ENCODE data around the gene PLEK.

GRCh38 chr2:68418855-68419254 is 53.8 kb downstream of the PLEK start:
- no peak for TF ChIP-seq POLR2AphosphoS5 (IDR thresholded peaks at IDR 0.05; ENCODE audit: low read depth, low read length)
- TF ChIP-seq EP300 (IDR thresholded peaks at IDR 0.05; ENCODE audit: low read depth in 2 of 2, low read length in 2 of 2) = no peak
- TF ChIP-seq EP300 (CRISPR knock-in tag; IDR thresholded peaks at IDR 0.05; ENCODE audit: borderline replicate concordance) = no peak
- TF ChIP-seq, protein P1, sequence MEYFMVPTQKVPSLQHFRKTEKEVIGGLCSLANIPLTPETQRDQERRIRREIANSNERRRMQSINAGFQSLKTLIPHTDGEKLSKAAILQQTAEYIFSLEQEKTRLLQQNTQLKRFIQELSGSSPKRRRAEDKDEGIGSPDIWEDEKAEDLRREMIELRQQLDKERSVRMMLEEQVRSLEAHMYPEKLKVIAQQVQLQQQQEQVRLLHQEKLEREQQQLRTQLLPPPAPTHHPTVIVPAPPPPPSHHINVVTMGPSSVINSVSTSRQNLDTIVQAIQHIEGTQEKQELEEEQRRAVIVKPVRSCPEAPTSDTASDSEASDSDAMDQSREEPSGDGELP (IDR thresholded peaks at IDR 0.05; ENCODE audit: borderline replicate concordance, low read depth) = no peak
- no peak for TF ChIP-seq KDM4B (CRISPR knock-in tag; IDR thresholded peaks at IDR 0.05)
- TF ChIP-seq RXRA (CRISPR knock-in tag; IDR thresholded peaks at IDR 0.05) = no peak
- no peak for TF ChIP-seq SIN3A (IDR thresholded peaks at IDR 0.05; ENCODE audit: borderline replicate concordance, low read depth, low read length)
- no peak for TF ChIP-seq ZNF781 (CRISPR knock-in tag; IDR thresholded peaks at IDR 0.05; ENCODE audit: borderline replicate concordance, not compliant biosample characterization)
- TF ChIP-seq ZNF431 (CRISPR knock-in tag; IDR thresholded peaks at IDR 0.05; ENCODE audit: borderline replicate concordance, low read depth) = no peak

Data from HepG2 (cell line).